Activated CD4-positive, alpha-beta T cell treated with anti-CD3 and anti-CD28 coated beads for 36 hours (primary cell): Measurements from ENCODE around the gene PCDHGB4. TPM values are rescaled to one million over a fixed set of nuclear protein-coding genes. Genes with fewer than 3 reads are reported as not detected.
"Not testable (repeated sequence)": the region's sequence is repeated elsewhere in the genome, so short reads cannot be mapped to it uniquely, and the experiment has no call there.

Source experiments
- ATAC-seq: fragments of 200-7000 bp; cut with Tn5 transposase; one replicate; pipeline ENCODE4 v1.10.0; 2021; ENCODE audit warnings: mild to moderate bottlenecking, moderate library complexity
- CTCF ChIA-PET: fragments of 350-600 bp; sonication (Branson Sonifier 250); formaldehyde crosslinking; loops from one replicate; lab custom pipeline; 2021; ENCODE audit warnings: antibody characterized with exemption; lab: Charles Lee
- POLR2A ChIA-PET: fragments of 350-600 bp; sonication (Branson Sonifier 250); formaldehyde crosslinking; loops from one replicate; lab custom pipeline; 2021; ENCODE audit warnings: antibody characterized with exemption, inconsistent platforms; lab: Charles Lee
- DNase-seq: peaks from one replicate; pipeline ENCODE4 v3.0.0-alpha.2; 2020
- H3K27ac Mint-ChIP-seq: one replicate; pipeline ENCODE4 v1.8.0; 2021; ENCODE audit warnings: mixed read lengths
- H3K27me3 Mint-ChIP-seq: one replicate; pipeline ENCODE4 v1.8.0; 2021; ENCODE audit warnings: mixed read lengths
- H3K36me3 Mint-ChIP-seq: one replicate; pipeline ENCODE4 v1.8.0; 2021; ENCODE audit warnings: low read depth, mixed read lengths
- H3K4me1 Mint-ChIP-seq: one replicate; pipeline ENCODE4 v1.8.0; 2021; ENCODE audit warnings: mixed read lengths
- H3K4me3 Mint-ChIP-seq: one replicate; pipeline ENCODE4 v1.8.0; 2021; ENCODE audit warnings: mild to moderate bottlenecking, moderate library complexity, mixed read lengths
- H3K9me3 Mint-ChIP-seq: one replicate; pipeline ENCODE4 v1.8.0; 2021; ENCODE audit warnings: low read depth, mixed read lengths
- intact Hi-C, 2 experiments: fragments of 100-400 bp; cut with DNase I in 1 of 2; cut with micrococcal nuclease in 1 of 2; formaldehyde crosslinking; loops; one replicate each; pipeline versions ENCODE4 v1.14.2 to v1.15.1; 2022 to 2024; cut with DNase I, micrococcal nuclease
- total RNA-seq, 2 experiments: library from RNA; stranded (reverse); gene quantifications; one replicate each; pipeline ENCODE4 v1.2.3, GENCODE V29; 2021

The PCDHGB4 gene
- total RNA-seq, 2 experiments from 2014 or later, result 0.09 TPM; not detected in 1

- DNase-seq, result no peak
- Mint-ChIP-seq H3K27ac (no peak overlapping the region), H3K4me1 (no peaks in the 10 kb centered on the region), H3K36me3 (peaks cover 15% of the 10 kb centered on the region), H3K27me3 (peaks cover 70% of the 10 kb centered on the region), H3K9me3 (peaks cover 35% of the 10 kb centered on the region), H3K4me3 (no peak overlapping the region)
- no peak for ATAC-seq
- ChIA-PET POLR2A (no interaction called here), CTCF (no interaction called here)
- intact Hi-C loops, result no loop called here
Measured at GRCh38 chr5:141384471-141385267, 2.8 kb upstream of the PCDHGB4 start.

- ATAC-seq (no peak), DNase-seq (no peak)
- ChIA-PET CTCF (interaction anchor here (1.2 kb wide), 1 partner anchor 9 kb away, joined by 3 read pairs; the partner anchor contains the start of gene PCDHGB5), POLR2A (no interaction called here)
- H3K27me3 Mint-ChIP-seq, result peaks cover 69% of the 10 kb centered on the region
- intact Hi-C loops, result no loop called here
- H3K36me3 Mint-ChIP-seq, result peaks cover 21% of the 10 kb centered on the region
- no peaks in the 10 kb centered on the region for H3K4me1 Mint-ChIP-seq
- H3K9me3 Mint-ChIP-seq, result peaks cover 43% of the 10 kb centered on the region
- H3K27ac Mint-ChIP-seq, result no peak overlapping the region
- H3K4me3 Mint-ChIP-seq, result no peak overlapping the region
Measured at GRCh38 chr5:141388661-141389060, 1.2 kb downstream of the PCDHGB4 start.

- DNase-seq, result no peak
- no peak for ATAC-seq
- Mint-ChIP-seq H3K27ac (no peak overlapping the region), H3K9me3 (peaks cover 43% of the 10 kb centered on the region), H3K27me3 (peaks cover 69% of the 10 kb centered on the region), H3K4me1 (no peaks in the 10 kb centered on the region), H3K4me3 (no peak overlapping the region), H3K36me3 (peaks cover 23% of the 10 kb centered on the region)
- CTCF ChIA-PET, result interaction anchor here (0.6 to 2.6 kb wide), 4 partner anchors 14 to 124 kb away, joined by 3 to 7 read pairs (median 4); partner anchors contain the start of gene PCDHGA4
- POLR2A ChIA-PET, result no interaction called here
- intact Hi-C loops, result no loop called here
Measured at GRCh38 chr5:141389153-141390042, 1.9 kb downstream of the PCDHGB4 start.

GRCh38 chr5:141392429-141393198 is 5.1 kb downstream of the PCDHGB4 start, which contains the start of gene PCDHGA8:
Gene PCDHGA8 (plus strand): TSS chr5:141392633. CDS start chr5:141392814, 181 bp downstream.
- ATAC-seq, result no peak
- CTCF ChIA-PET, result interaction anchor here (0.7 to 1.3 kb wide), 3 partner anchors 28 to 475 kb away, joined by 3 to 4 read pairs (median 3); partner anchors contain the start of genes PCDHGA2 and PCDHGA5
- Mint-ChIP-seq H3K4me1 (no peaks in the 10 kb centered on the region), H3K4me3 (no peak within 1 kb of the TSS), H3K27me3 (peaks cover 60% of the 10 kb centered on the region), H3K27ac (no peak within 1 kb of the TSS), H3K9me3 (peaks cover 38% of the 10 kb centered on the region), H3K36me3 (peaks cover 29% of the 10 kb centered on the region)
- POLR2A ChIA-PET, result interaction anchor here (0.6 kb wide), 1 partner anchor 62 kb away, joined by 4 read pairs; the partner anchor contains the start of gene PCDHGA1
- intact Hi-C loops, result no loop called here
- no peak for DNase-seq

- no peak overlapping the region for H3K27ac Mint-ChIP-seq
- ATAC-seq (no peak), DNase-seq (no peak)
- H3K36me3 Mint-ChIP-seq, result peaks cover 27% of the 10 kb centered on the region
- peaks cover 58% of the 10 kb centered on the region for H3K27me3 Mint-ChIP-seq
- CTCF ChIA-PET, result interaction anchor here (0.7 to 1.3 kb wide), 2 partner anchors 55 to 476 kb away, joined by 3 to 4 read pairs; partner anchors contain the start of gene PCDHGA2
- peaks cover 36% of the 10 kb centered on the region for H3K9me3 Mint-ChIP-seq
- no peak overlapping the region for H3K4me3 Mint-ChIP-seq
- POLR2A ChIA-PET, result no interaction called here
- intact Hi-C loops, result no loop called here
- no peaks in the 10 kb centered on the region for H3K4me1 Mint-ChIP-seq
Measured at GRCh38 chr5:141393267-141393666, 5.8 kb downstream of the PCDHGB4 start.

GRCh38 chr5:141394401-141395187 is 7.1 kb downstream of the PCDHGB4 start:
- Mint-ChIP-seq H3K9me3 (peaks cover 27% of the 10 kb centered on the region), H3K27me3 (peaks cover 57% of the 10 kb centered on the region), H3K36me3 (peaks cover 28% of the 10 kb centered on the region)
- ATAC-seq, H3K27ac Mint-ChIP-seq, intact Hi-C loops, POLR2A ChIA-PET, H3K4me1 Mint-ChIP-seq, H3K4me3 Mint-ChIP-seq, DNase-seq: not testable (repeated sequence)
- CTCF ChIA-PET, result interaction anchor here (1.2 to 1.5 kb wide), 2 partner anchors 163 to 169 kb away, joined by 3 to 5 read pairs; no protein-coding TSS in a partner anchor

- CTCF ChIA-PET, result interaction anchor here (0.6 to 2.6 kb wide), 18 partner anchors 9 to 244 kb away, joined by 3 to 14 read pairs (median 4); partner anchors contain the start of genes PCDHGA10, PCDHGA11, PCDHGA12 and PCDHGB6
- H3K4me3 Mint-ChIP-seq, result peak within 1 kb of the TSS; percentile 52
- DNase-seq (peak; percentile 67), ATAC-seq (peak; percentile 84)
- H3K9me3 Mint-ChIP-seq, result peaks cover 17% of the 10 kb centered on the region
- POLR2A ChIA-PET, H3K4me1 Mint-ChIP-seq, H3K27ac Mint-ChIP-seq, intact Hi-C loops: not testable (repeated sequence)
- H3K36me3 Mint-ChIP-seq, result peaks cover 25% of the 10 kb centered on the region
- H3K27me3 Mint-ChIP-seq, result peaks cover 53% of the 10 kb centered on the region
Measured at GRCh38 chr5:141397756-141398551, 10.5 kb downstream of the PCDHGB4 start, which contains the start of gene PCDHGB5. Gene PCDHGB5 (plus strand): TSS chr5:141397947. CDS start chr5:141398128, 181 bp downstream.

- H3K9me3 Mint-ChIP-seq, result peaks cover 13% of the 10 kb centered on the region
- H3K36me3 Mint-ChIP-seq, result peaks cover 21% of the 10 kb centered on the region
- CTCF ChIA-PET, result interaction anchor here (0.7 to 2.3 kb wide), 5 partner anchors 23 to 243 kb away, joined by 3 to 12 read pairs (median 5); partner anchors contain the start of gene PCDHGA11
- no peak for DNase-seq
- peaks cover 54% of the 10 kb centered on the region for H3K27me3 Mint-ChIP-seq
- H3K4me3 Mint-ChIP-seq, result no peak overlapping the region
- intact Hi-C loops, result no loop called here
- no peak for ATAC-seq
- no peak overlapping the region for H3K27ac Mint-ChIP-seq
- POLR2A ChIA-PET, result no interaction called here
- no peaks in the 10 kb centered on the region for H3K4me1 Mint-ChIP-seq
Measured at GRCh38 chr5:141398608-141399007, 11.1 kb downstream of the PCDHGB4 start.

GRCh38 chr5:141399555-141400258 is 12.2 kb downstream of the PCDHGB4 start:
- peaks cover 17% of the 10 kb centered on the region for H3K36me3 Mint-ChIP-seq
- no peak for DNase-seq
- H3K4me3 Mint-ChIP-seq, result no peak overlapping the region
- peaks cover 6% of the 10 kb centered on the region for H3K9me3 Mint-ChIP-seq
- ATAC-seq, result no peak
- no peaks in the 10 kb centered on the region for H3K4me1 Mint-ChIP-seq
- ChIA-PET CTCF (interaction anchor here (0.7 to 2.3 kb wide), 6 partner anchors 9 to 158 kb away, joined by 3 to 8 read pairs (median 3); partner anchors contain the start of gene TAF7), POLR2A (no interaction called here)
- H3K27me3 Mint-ChIP-seq, result peaks cover 56% of the 10 kb centered on the region
- intact Hi-C loops, result loop anchor here in 1 of 2 experiments (10.0 kb wide), 1 partner anchor 525 kb away; the partner anchor contains the start of gene PCDHA12
- no peak overlapping the region for H3K27ac Mint-ChIP-seq
